Activated CD4-positive, alpha-beta T cell treated with anti-CD3 and anti-CD28 coated beads, Interleukin-2, amount 50 U/mL, for 16 hours (primary cell): ENCODE measurements around the gene RASGRP4.

ENCODE experiments used
- DNase-seq: peaks from one replicate; pipeline ENCODE4 v3.0.0-alpha.2; 2020

The RASGRP4 gene

GRCh38 chr19:38387550-38388348, 38.3 kb downstream of the RASGRP4 start, which contains the start of gene GGN:
GGN (minus strand) TSS chr19:38388034; CDS start chr19:38387261, 773 bp downstream.
- DNase-seq = peak; percentile 83

- no peak for DNase-seq
Measured at GRCh38 chr19:38386971-38387549, 39.0 kb downstream of the RASGRP4 start.

- DNase-seq = no peak
Measured at GRCh38 chr19:38386300-38386970, 39.6 kb downstream of the RASGRP4 start.

GRCh38 chr19:38385804-38386257, 40.2 kb downstream of the RASGRP4 start:
- DNase-seq = no peak

GRCh38 chr19:38385057-38385803, 40.8 kb downstream of the RASGRP4 start:
- DNase-seq = no peak

GRCh38 chr19:38384209-38385027, 41.6 kb downstream of the RASGRP4 start:
- no peak for DNase-seq

GRCh38 chr19:38383743-38384142, 42.3 kb downstream of the RASGRP4 start:
- no peak for DNase-seq

GRCh38 chr19:38383184-38383583, 42.8 kb downstream of the RASGRP4 start:
- no peak for DNase-seq

GRCh38 chr19:38381138-38381537, 44.9 kb downstream of the RASGRP4 start:
- DNase-seq = no peak

- DNase-seq = no peak
Measured at GRCh38 chr19:38378866-38379265, 47.2 kb downstream of the RASGRP4 start.

GRCh38 chr19:38377052-38377451, 49.0 kb downstream of the RASGRP4 start:
- no peak for DNase-seq

GRCh38 chr19:38376576-38376975, 49.4 kb downstream of the RASGRP4 start:
- DNase-seq = no peak

- DNase-seq = no peak
Measured at GRCh38 chr19:38375748-38376147, 50.3 kb downstream of the RASGRP4 start.

GRCh38 chr19:38375098-38375493, 50.9 kb downstream of the RASGRP4 start:
- DNase-seq = no peak

- DNase-seq = peak; percentile 100
Measured at GRCh38 chr19:38374332-38375097, 51.5 kb downstream of the RASGRP4 start, which contains the start of gene PSMD8. PSMD8 (plus strand) TSS chr19:38374571; CDS start chr19:38374602, 31 bp downstream.

- no peak for DNase-seq
Measured at GRCh38 chr19:38373907-38374331, 52.1 kb downstream of the RASGRP4 start.

GRCh38 chr19:38371081-38371480, 54.9 kb downstream of the RASGRP4 start:
- no peak for DNase-seq

GRCh38 chr19:38370299-38370698, 55.7 kb downstream of the RASGRP4 start:
- DNase-seq = no peak

GRCh38 chr19:38369584-38369983, 56.4 kb downstream of the RASGRP4 start:
- DNase-seq = no peak

- DNase-seq = no peak
Measured at GRCh38 chr19:38367041-38367440, 59.0 kb downstream of the RASGRP4 start.
